Endothelial cell of umbilical vein (primary cell): Measurements from ENCODE around the gene PLEKHG4B.

Experiments
- CTCF ChIP-seq, 2 donors: IDR thresholded peaks; 1 replicate in 1 of 2; 2 replicates in 1 of 2; pipeline ENCODE4 v1.5.1; 2011; ENCODE audit warnings: low read length in 2 of 2, mild to moderate bottlenecking in 2 of 2, moderate library complexity in 2 of 2, control low read depth in 1 of 2, inconsistent platforms in 1 of 2, low read depth in 1 of 2; ENCODE audit not compliant: insufficient read depth in 1 of 2; ENCODE audit errors: extremely low read depth in 1 of 2
- EZH2 ChIP-seq: IDR thresholded peaks from 2 replicates; pipeline ENCODE4 v1.6.1; 2012; ENCODE audit warnings: borderline replicate concordance, low read depth, mild to moderate bottlenecking, moderate library complexity, low read length, inconsistent platforms; ENCODE audit not compliant: severe bottlenecking
- FOS ChIP-seq: IDR thresholded peaks from 2 replicates; pipeline ENCODE4 v1.6.1; 2011; ENCODE audit warnings: mild to moderate bottlenecking, low read length, moderate library complexity, borderline replicate concordance; ENCODE audit not compliant: insufficient read depth
- GATA2 ChIP-seq: IDR thresholded peaks from 2 replicates; pipeline ENCODE4 v1.7.0; 2011; ENCODE audit warnings: low read depth, mild to moderate bottlenecking, moderate library complexity, mixed read lengths, low read length; ENCODE audit not compliant: insufficient read length, insufficient read depth
- JUN ChIP-seq: IDR thresholded peaks from 2 replicates; pipeline ENCODE4 v1.6.1; 2011; ENCODE audit warnings: borderline replicate concordance, low read depth; ENCODE audit not compliant: insufficient read length, insufficient read depth
- POLR2A ChIP-seq: IDR thresholded peaks from 2 replicates; pipeline ENCODE4 v1.6.1; 2012; ENCODE audit warnings: low read depth, mild to moderate bottlenecking, control low read depth, low read length
- POLR2AphosphoS5 ChIP-seq: IDR thresholded peaks from 2 replicates; pipeline ENCODE4 v1.6.1; 2012; ENCODE audit warnings: low read depth, mild to moderate bottlenecking, control low read depth, low read length, moderate library complexity; ENCODE audit not compliant: insufficient read depth
- TF ChIP-seq, protein P1 (sequence below): IDR thresholded peaks from 2 replicates; pipeline ENCODE4 v1.6.1; 2011; ENCODE audit not compliant: insufficient read depth, insufficient read length

DNA sequence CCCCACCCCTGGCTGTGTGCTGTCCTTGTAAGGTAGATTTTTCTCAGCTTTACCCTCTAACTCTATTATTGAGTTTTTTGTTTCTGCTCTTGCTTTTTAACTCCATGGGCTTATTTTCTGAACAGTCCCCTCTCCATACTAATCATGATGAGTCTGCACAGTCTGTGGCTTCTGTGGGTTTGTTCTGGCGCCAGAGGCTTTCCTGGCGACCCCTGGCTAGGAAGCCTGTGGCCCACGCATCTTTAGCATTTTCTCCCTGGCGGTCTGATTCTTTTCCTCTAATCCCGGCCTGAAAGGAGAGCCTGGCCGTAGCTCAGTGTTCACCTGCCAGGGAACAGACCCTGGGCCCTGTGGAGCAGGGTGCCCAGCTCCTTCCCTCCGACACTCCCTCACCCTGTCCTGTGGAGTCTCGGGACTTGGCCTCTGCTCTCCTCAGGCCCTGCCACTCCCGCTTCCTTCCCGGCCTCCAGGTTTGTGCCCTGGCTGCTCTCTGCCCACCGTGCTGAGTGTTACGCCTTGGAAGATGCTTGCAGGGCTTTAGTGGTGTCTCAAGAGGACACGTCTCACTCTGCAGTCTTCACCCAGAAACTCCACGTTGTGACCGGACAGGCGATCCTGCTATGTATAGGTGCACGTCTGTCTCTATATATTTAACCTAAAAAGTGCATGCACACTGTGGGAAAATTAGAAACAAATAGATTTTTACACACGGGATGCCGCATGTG, 67.6 kb downstream of the PLEKHG4B start:
- TF ChIP-seq POLR2A (no peak), POLR2AphosphoS5 (no peak), CTCF (IDR thresholded peaks at IDR 0.05; ENCODE audit: extremely low read depth in 1 of 2, insufficient read depth in 1 of 2, low read depth in 1 of 2, low read length in 2 of 2) (no peak), JUN (no peak), FOS (no peak), GATA2 (no peak), EZH2 (no peak)
- TF ChIP-seq, protein P1, sequence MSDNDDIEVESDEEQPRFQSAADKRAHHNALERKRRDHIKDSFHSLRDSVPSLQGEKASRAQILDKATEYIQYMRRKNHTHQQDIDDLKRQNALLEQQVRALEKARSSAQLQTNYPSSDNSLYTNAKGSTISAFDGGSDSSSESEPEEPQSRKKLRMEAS: no peak
